Retinal pigment epithelial cell (primary cell): ENCODE results near the gene PLAAT1.

ENCODE experiments used
- DNase-seq: peaks from one replicate; pipeline ENCODE4 v3.0.0-alpha.2; 2010; ENCODE audit warnings: low read depth
- H3K4me3 ChIP-seq: 2 replicates; pipeline ENCODE4 v1.5.1; 2011; ENCODE audit warnings: mild to moderate bottlenecking, low read length, control low read depth, moderate library complexity
- CTCF ChIP-seq: conservative IDR thresholded peaks from 2 replicates; pipeline ENCODE4 v1.5.1; 2011; ENCODE audit warnings: low read depth, low read length, control low read depth, inconsistent platforms

The PLAAT1 gene

DNA sequence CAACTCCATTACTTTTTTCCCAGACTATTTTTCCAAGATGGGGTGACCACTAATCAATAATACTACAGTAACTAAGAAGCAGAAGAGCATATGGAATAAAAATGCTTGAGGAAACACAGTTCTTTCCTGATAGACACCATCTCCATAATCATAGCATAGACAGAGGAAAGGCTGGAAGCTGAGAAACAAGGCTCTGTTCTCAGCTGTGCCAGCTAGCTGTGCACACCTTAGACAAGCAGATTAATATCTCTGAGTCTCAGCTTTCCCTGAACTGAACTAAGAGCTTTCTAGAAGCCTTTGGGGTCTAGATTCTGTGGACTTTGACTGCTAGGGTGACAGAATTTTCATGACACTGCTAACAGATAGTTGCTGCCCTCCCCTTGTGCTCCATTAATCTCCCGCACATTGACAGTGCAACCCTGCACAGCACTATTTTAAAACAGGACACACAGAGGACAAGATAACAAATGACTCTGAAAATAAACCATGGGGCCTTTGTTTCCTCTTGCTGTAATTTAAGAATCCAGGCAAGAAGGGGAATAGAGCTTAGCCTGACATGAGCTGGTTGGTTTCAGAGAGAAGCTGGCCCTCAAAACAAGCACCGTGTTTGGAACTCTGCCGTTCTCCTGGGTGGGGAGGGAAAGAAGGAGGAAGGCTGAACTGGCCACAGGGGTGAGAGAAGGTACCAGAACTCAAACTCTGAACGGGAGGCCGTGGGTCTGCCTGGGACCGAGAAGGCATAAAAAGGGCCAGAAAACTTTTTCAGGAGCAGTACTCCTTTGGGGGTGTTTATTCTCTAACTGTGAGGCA lies 70.1 kb downstream of the PLAAT1 start:
- no peak for DNase-seq
- no peak for TF ChIP-seq CTCF
- H3K4me3 ChIP-seq, result no peak overlapping the region

GRCh38 chr3:193313061-193313958 lies 72.3 kb downstream of the PLAAT1 start:
- DNase-seq, result no peak
- TF ChIP-seq CTCF, result no peak
- H3K4me3 ChIP-seq, result no peak overlapping the region

DNA sequence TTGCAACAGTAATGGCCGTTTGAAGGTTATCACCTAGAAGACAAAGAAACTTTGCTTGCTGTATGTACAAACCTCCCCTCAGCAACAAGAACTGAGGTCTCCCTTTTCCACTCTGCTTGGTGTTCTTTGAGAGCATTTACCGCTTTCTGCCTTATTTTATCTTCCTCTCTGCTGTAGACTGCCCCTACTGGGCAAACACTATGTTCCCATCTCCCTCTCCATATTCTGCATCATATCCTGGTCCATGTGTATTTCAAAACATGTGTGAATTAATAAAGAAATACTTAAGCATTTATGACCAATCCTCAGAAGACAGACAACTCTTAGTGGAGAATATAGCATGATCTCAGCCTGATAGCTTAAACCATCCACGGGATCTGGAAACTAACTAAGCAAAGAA lies 73.1 kb downstream of the PLAAT1 start:
- DNase-seq, result no peak
- H3K4me3 ChIP-seq, result no peak overlapping the region
- peak; percentile 34 for TF ChIP-seq CTCF

- DNase-seq, result peak; percentile 25
- no peak overlapping the region for H3K4me3 ChIP-seq
- TF ChIP-seq CTCF, result no peak
Measured at GRCh38 chr3:193317682-193318300, 76.8 kb downstream of the PLAAT1 start.
